DOHH2 (cell line): ENCODE data around the gene VPREB1.

Experiments
- H3F3A ChIP-seq: fragments of 200-600 bp; sonication (generic), shearing (Covaris generic); 2 replicates; pipeline ENCODE4 v1.6.0; 2016; ENCODE audit warnings: antibody characterized with exemption, mild to moderate bottlenecking; ENCODE audit not compliant: control insufficient read depth, insufficient read depth
- H3K27ac ChIP-seq: fragments of 200-600 bp; sonication (generic); 2 replicates; pipeline ENCODE4 v1.5.1; 2014; ENCODE audit warnings: low read depth, mild to moderate bottlenecking, low read length, moderate library complexity
- H3K27me3 ChIP-seq: fragments of 200-600 bp; sonication (generic); 2 replicates; pipeline ENCODE4 v1.6.1; 2014; ENCODE audit warnings: mild to moderate bottlenecking, low read length, mixed read lengths; ENCODE audit not compliant: control insufficient read depth
- H3K36me3 ChIP-seq: fragments of 200-600 bp; sonication (generic); 2 replicates; pipeline ENCODE4 v1.6.1; 2014; ENCODE audit warnings: mild to moderate bottlenecking, low read length, moderate library complexity, mixed read lengths; ENCODE audit not compliant: control insufficient read depth
- H3K4me1 ChIP-seq: fragments of 200-600 bp; sonication (generic); 2 replicates; pipeline ENCODE4 v1.6.1; 2014; ENCODE audit warnings: mild to moderate bottlenecking, low read length, mixed read lengths; ENCODE audit not compliant: control insufficient read depth
- H3K4me2 ChIP-seq: fragments of 200-600 bp; sonication (generic); 2 replicates; pipeline ENCODE4 v1.6.0; 2014; ENCODE audit warnings: mild to moderate bottlenecking, low read length, moderate library complexity
- H3K4me3 ChIP-seq: fragments of 200-600 bp; sonication (generic); 2 replicates; pipeline ENCODE4 v1.5.1; 2014; ENCODE audit warnings: mild to moderate bottlenecking, low read length, mixed read lengths
- H3K79me2 ChIP-seq: fragments of 200-600 bp; sonication (generic); 2 replicates; pipeline ENCODE4 v1.6.1; 2014; ENCODE audit warnings: mild to moderate bottlenecking, low read length, mixed read lengths; ENCODE audit not compliant: control insufficient read depth
- H3K9me2 ChIP-seq: fragments of 200-600 bp; sonication (generic); replicated peaks from 2 replicates; pipeline ENCODE4 v1.6.1; 2014; ENCODE audit warnings: mild to moderate bottlenecking, low read length, mixed read lengths; ENCODE audit not compliant: control insufficient read depth
- H3K9me3 ChIP-seq: fragments of 200-600 bp; sonication (generic); 2 replicates; pipeline ENCODE4 v1.6.1; 2014; ENCODE audit warnings: antibody characterized with exemption, low read length, mixed read lengths; ENCODE audit not compliant: control insufficient read depth, insufficient read depth
- H4K20me1 ChIP-seq: fragments of 200-600 bp; sonication (generic); 2 replicates; pipeline ENCODE4 v1.6.0; 2014; ENCODE audit warnings: low read depth, mild to moderate bottlenecking, antibody characterized with exemption, low read length, moderate library complexity; ENCODE audit not compliant: control insufficient read depth, insufficient read depth
- EZH2phosphoT487 ChIP-seq: fragments of 200-600 bp; sonication (generic); IDR thresholded peaks from 2 replicates; pipeline ENCODE4 v1.6.1; 2017; ENCODE audit warnings: borderline replicate concordance, mild to moderate bottlenecking, antibody characterized with exemption, low read length, moderate library complexity, mixed read lengths
- TF ChIP-seq, protein P1 (sequence below): fragments of 200-600 bp; sonication (generic); IDR thresholded peaks from one replicate; pipeline ENCODE4 v1.5.1; 2014; ENCODE audit warnings: antibody characterized with exemption, mild to moderate bottlenecking, low read depth, low read length; ENCODE audit not compliant: poor library complexity, severe bottlenecking

VPREB1 gene

DNA sequence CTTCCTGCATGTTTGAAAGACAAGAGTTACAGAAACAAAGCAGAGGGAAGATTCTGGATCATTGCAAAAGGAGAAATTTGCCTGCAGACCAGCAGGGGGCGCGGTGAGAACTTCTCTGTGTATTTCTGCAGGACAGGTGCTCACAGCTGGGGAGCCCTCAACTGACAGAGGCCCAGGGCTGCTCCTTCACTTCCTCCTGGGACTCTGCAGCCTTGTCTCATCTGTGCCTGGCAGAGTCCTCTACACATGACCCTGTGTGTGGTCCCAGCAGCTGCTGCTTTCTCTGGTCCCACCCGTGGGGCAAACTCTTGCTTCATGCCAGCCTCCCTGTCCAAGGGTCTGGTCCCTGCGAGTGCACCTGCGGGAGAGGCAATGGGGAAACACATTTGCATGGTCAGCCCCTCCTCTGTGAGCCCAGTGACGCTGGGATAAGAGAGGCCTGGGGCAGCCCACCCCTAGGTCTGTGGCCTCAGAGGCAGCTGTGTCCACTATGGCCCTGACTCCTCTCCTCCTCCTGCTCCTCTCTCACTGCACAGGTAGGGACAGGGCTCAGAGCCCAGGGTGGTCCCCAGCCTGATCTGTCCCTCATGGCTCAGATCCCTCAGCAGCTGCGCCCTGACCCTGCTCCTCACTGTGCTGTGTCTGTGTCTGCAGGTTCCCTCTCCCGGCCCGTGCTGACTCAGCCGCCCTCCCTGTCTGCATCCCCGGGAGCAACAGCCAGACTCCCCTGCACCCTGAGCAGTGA is 43.2 kb upstream of the VPREB1 start:
- peaks cover 34% of the 10 kb centered on the region for H3F3A ChIP-seq
- peak overlapping the region; percentile 46 for H3K4me3 ChIP-seq
- H3K4me2 ChIP-seq: peak overlapping the region; percentile 64
- no peaks in the 10 kb centered on the region for H3K9me2 ChIP-seq
- H3K9me3 ChIP-seq: no peaks in the 10 kb centered on the region
- peaks cover 9% of the 10 kb centered on the region for H3K36me3 ChIP-seq
- H3K27me3 ChIP-seq: no peaks in the 10 kb centered on the region
- TF ChIP-seq, protein P1, sequence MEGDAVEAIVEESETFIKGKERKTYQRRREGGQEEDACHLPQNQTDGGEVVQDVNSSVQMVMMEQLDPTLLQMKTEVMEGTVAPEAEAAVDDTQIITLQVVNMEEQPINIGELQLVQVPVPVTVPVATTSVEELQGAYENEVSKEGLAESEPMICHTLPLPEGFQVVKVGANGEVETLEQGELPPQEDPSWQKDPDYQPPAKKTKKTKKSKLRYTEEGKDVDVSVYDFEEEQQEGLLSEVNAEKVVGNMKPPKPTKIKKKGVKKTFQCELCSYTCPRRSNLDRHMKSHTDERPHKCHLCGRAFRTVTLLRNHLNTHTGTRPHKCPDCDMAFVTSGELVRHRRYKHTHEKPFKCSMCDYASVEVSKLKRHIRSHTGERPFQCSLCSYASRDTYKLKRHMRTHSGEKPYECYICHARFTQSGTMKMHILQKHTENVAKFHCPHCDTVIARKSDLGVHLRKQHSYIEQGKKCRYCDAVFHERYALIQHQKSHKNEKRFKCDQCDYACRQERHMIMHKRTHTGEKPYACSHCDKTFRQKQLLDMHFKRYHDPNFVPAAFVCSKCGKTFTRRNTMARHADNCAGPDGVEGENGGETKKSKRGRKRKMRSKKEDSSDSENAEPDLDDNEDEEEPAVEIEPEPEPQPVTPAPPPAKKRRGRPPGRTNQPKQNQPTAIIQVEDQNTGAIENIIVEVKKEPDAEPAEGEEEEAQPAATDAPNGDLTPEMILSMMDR: peak; percentile 96
- no peak for TF ChIP-seq EZH2phosphoT487
- peaks cover 75% of the 10 kb centered on the region for H3K4me1 ChIP-seq
- peaks cover 9% of the 10 kb centered on the region for H3K79me2 ChIP-seq
- peak overlapping the region; percentile 72 for H3K27ac ChIP-seq
- no peaks in the 10 kb centered on the region for H4K20me1 ChIP-seq

DNA sequence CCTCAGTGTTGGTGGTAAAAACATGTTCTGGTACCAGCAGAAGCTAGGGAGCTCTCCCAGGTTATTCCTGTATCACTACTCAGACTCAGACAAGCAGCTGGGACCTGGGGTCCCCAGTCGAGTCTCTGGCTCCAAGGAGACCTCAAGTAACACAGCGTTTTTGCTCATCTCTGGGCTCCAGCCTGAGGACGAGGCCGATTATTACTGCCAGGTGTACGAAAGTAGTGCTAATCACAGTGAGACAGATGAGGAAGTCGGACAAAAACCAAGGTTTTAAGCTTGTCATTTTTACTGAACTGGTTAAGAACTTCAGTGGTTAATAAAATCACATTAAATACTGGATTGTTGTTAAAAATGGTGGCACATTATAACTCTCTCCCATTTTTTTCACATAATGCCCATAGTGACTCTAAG is 42.6 kb upstream of the VPREB1 start:
- H3K27ac ChIP-seq: peak overlapping the region; percentile 72
- H3K4me2 ChIP-seq: peak overlapping the region; percentile 64
- H4K20me1 ChIP-seq: no peaks in the 10 kb centered on the region
- H3K36me3 ChIP-seq: peaks cover 3% of the 10 kb centered on the region; the same call in 1 of the 2 replicates
- H3K79me2 ChIP-seq: peaks cover 3% of the 10 kb centered on the region
- H3K4me3 ChIP-seq: peak overlapping the region; percentile 46
- H3F3A ChIP-seq: peaks cover 28% of the 10 kb centered on the region
- TF ChIP-seq, protein P1: no peak
- no peak for TF ChIP-seq EZH2phosphoT487
- H3K9me3 ChIP-seq: no peaks in the 10 kb centered on the region
- no peaks in the 10 kb centered on the region for H3K9me2 ChIP-seq
- peaks cover 75% of the 10 kb centered on the region for H3K4me1 ChIP-seq
- no peaks in the 10 kb centered on the region for H3K27me3 ChIP-seq

DNA sequence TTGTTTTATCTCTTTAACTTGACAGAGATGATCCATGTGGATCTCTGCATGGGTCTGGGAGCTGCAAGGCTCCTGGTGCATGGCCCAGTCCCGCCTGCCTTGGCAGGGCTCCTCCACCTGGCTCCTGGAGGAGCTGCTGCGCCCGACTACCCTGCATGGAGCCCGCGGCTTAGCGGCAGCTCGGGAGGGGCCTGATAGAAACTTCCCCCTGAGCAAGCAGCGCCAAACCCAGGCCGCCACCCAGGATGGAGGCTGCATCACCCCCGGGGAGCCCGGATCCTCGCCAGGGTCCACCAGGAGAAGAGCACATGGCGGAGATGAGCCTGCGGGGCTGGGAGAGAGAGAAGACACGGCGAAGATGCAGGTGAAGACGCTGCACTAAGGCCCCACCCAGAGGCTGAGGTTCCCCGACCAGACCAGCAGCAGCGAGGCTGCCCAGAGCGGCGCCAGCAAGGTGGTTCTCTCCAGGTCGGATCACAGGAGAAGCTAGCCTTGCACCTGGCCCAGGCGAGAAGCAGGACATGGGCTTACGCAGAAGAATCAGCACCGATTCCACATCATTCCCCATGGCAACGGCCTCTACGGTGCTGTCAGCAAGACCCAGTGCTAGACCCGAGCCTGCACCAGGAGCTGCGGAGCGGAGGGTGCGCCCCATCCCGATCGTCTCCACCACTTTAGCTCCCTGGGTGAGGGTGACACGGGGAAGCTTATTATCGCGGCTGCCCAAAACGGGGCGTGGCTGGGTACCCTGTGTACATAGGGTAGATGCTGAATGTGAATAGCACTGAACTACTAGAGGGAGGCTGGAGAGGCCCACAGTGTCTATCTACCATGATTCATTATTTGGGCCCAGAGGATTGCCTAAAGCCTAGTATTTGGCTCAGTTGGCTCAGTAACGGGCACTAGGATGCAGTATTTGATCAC is 41.3 kb upstream of the VPREB1 start:
- no peaks in the 10 kb centered on the region for H4K20me1 ChIP-seq
- TF ChIP-seq, protein P1: no peak
- no peak for TF ChIP-seq EZH2phosphoT487
- H3K9me3 ChIP-seq: no peaks in the 10 kb centered on the region
- H3F3A ChIP-seq: peaks cover 20% of the 10 kb centered on the region
- peaks cover 3% of the 10 kb centered on the region for H3K79me2 ChIP-seq
- no peak overlapping the region for H3K4me3 ChIP-seq
- no peak overlapping the region for H3K27ac ChIP-seq
- H3K4me1 ChIP-seq: peaks cover 74% of the 10 kb centered on the region
- H3K9me2 ChIP-seq: no peaks in the 10 kb centered on the region
- H3K4me2 ChIP-seq: no peak overlapping the region
- H3K27me3 ChIP-seq: no peaks in the 10 kb centered on the region
- no peaks in the 10 kb centered on the region for H3K36me3 ChIP-seq
